ENCODE data around the gene ZNF652. TPM values are rescaled to one million over a fixed set of nuclear protein-coding genes. Genes with fewer than 3 reads are reported as not detected.

Gene ZNF652
- total and polyA plus RNA-seq, 2 experiments from 2014 or later, result 36.2 to 54.5 TPM

- no peak for TF ChIP-seq NANOG (IDR thresholded peaks at IDR 0.05; ENCODE audit: borderline replicate concordance)
Observed at GRCh38 chr17:49353607-49354006, 8.4 kb downstream of the ZNF652 start (continued).

- no peak for TF ChIP-seq CREB1 (CRISPR knock-in tag; IDR thresholded peaks at IDR 0.05; ENCODE audit: low read depth)
- TF ChIP-seq, protein P1, sequence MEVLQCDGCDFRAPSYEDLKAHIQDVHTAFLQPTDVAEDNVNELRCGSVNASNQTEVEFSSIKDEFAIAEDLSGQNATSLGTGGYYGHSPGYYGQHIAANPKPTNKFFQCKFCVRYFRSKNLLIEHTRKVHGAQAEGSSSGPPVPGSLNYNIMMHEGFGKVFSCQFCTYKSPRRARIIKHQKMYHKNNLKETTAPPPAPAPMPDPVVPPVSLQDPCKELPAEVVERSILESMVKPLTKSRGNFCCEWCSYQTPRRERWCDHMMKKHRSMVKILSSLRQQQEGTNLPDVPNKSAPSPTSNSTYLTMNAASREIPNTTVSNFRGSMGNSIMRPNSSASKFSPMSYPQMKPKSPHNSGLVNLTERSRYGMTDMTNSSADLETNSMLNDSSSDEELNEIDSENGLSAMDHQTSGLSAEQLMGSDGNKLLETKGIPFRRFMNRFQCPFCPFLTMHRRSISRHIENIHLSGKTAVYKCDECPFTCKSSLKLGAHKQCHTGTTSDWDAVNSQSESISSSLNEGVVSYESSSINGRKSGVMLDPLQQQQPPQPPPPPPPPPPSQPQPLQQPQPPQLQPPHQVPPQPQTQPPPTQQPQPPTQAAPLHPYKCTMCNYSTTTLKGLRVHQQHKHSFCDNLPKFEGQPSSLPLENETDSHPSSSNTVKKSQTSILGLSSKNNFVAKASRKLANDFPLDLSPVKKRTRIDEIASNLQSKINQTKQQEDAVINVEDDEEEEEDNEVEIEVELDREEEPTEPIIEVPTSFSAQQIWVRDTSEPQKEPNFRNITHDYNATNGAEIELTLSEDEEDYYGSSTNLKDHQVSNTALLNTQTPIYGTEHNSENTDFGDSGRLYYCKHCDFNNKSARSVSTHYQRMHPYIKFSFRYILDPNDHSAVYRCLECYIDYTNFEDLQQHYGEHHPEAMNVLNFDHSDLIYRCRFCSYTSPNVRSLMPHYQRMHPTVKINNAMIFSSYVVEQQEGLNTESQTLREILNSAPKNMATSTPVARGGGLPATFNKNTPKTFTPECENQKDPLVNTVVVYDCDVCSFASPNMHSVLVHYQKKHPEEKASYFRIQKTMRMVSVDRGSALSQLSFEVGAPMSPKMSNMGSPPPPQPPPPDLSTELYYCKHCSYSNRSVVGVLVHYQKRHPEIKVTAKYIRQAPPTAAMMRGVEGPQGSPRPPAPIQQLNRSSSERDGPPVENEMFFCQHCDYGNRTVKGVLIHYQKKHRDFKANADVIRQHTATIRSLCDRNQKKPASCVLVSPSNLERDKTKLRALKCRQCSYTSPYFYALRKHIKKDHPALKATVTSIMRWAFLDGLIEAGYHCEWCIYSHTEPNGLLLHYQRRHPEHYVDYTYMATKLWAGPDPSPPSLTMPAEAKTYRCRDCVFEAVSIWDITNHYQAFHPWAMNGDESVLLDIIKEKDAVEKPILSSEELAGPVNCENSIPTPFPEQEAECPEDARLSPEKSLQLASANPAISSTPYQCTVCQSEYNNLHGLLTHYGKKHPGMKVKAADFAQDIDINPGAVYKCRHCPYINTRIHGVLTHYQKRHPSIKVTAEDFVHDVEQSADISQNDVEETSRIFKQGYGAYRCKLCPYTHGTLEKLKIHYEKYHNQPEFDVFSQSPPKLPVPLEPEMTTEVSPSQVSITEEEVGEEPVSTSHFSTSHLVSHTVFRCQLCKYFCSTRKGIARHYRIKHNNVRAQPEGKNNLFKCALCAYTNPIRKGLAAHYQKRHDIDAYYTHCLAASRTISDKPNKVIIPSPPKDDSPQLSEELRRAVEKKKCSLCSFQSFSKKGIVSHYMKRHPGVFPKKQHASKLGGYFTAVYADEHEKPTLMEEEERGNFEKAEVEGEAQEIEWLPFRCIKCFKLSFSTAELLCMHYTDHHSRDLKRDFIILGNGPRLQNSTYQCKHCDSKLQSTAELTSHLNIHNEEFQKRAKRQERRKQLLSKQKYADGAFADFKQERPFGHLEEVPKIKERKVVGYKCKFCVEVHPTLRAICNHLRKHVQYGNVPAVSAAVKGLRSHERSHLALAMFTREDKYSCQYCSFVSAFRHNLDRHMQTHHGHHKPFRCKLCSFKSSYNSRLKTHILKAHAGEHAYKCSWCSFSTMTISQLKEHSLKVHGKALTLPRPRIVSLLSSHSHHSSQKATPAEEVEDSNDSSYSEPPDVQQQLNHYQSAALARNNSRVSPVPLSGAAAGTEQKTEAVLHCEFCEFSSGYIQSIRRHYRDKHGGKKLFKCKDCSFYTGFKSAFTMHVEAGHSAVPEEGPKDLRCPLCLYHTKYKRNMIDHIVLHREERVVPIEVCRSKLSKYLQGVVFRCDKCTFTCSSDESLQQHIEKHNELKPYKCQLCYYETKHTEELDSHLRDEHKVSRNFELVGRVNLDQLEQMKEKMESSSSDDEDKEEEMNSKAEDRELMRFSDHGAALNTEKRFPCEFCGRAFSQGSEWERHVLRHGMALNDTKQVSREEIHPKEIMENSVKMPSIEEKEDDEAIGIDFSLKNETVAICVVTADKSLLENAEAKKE (CRISPR knock-in tag; IDR thresholded peaks at IDR 0.05), result no peak
- TF ChIP-seq ZNF331 (CRISPR knock-in tag; IDR thresholded peaks at IDR 0.05; ENCODE audit: low read depth), result no peak
- no peak for TF ChIP-seq EZH2phosphoT487 (IDR thresholded peaks at IDR 0.05; ENCODE audit: unreplicated experiment)
- TF ChIP-seq, protein P2, sequence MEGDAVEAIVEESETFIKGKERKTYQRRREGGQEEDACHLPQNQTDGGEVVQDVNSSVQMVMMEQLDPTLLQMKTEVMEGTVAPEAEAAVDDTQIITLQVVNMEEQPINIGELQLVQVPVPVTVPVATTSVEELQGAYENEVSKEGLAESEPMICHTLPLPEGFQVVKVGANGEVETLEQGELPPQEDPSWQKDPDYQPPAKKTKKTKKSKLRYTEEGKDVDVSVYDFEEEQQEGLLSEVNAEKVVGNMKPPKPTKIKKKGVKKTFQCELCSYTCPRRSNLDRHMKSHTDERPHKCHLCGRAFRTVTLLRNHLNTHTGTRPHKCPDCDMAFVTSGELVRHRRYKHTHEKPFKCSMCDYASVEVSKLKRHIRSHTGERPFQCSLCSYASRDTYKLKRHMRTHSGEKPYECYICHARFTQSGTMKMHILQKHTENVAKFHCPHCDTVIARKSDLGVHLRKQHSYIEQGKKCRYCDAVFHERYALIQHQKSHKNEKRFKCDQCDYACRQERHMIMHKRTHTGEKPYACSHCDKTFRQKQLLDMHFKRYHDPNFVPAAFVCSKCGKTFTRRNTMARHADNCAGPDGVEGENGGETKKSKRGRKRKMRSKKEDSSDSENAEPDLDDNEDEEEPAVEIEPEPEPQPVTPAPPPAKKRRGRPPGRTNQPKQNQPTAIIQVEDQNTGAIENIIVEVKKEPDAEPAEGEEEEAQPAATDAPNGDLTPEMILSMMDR (conservative IDR thresholded peaks at IDR 0.05; ENCODE audit: low read depth in 2 of 2), result no peak
- TF ChIP-seq EZH2 (IDR thresholded peaks at IDR 0.05; ENCODE audit: low read depth, unreplicated experiment), result no peak
- TF ChIP-seq REST (IDR thresholded peaks at IDR 0.05; ENCODE audit: unreplicated experiment), result no peak
- TF ChIP-seq ETS1 (IDR thresholded peaks at IDR 0.05), result no peak
- TF ChIP-seq JUNB (IDR thresholded peaks at IDR 0.05; ENCODE audit: unreplicated experiment), result no peak
- no peak for TF ChIP-seq ZNF114 (CRISPR knock-in tag; IDR thresholded peaks at IDR 0.05)
- no peak for TF ChIP-seq STAT1 (IDR thresholded peaks at IDR 0.05; ENCODE audit: unreplicated experiment)
- TF ChIP-seq POLR2AphosphoS5 (IDR thresholded peaks at IDR 0.05; ENCODE audit: low read depth), result no peak
- TF ChIP-seq NANOG (IDR thresholded peaks at IDR 0.05; ENCODE audit: borderline replicate concordance), result no peak
- no peaks in the 10 kb centered on the region for H3K27me3 ChIP-seq (ENCODE audit: insufficient read depth)
- H3F3A ChIP-seq (replicated peaks; ENCODE audit: low read depth), result no peaks in the 10 kb centered on the region
- peaks cover 92% of the 10 kb centered on the region for H3K79me2 ChIP-seq (replicated peaks; ENCODE audit: insufficient read depth)
- no peak overlapping the region for H2AFZ ChIP-seq
- H3K4me1 ChIP-seq (ENCODE audit: insufficient read depth), result no peaks in the 10 kb centered on the region; the same call in 1 of the 2 replicates
- H4K20me1 ChIP-seq (replicated peaks; ENCODE audit: insufficient read depth), result peaks cover 28% of the 10 kb centered on the region
- H3K4me3 Mint-ChIP-seq, result no peak overlapping the region
- H3K27me3 Mint-ChIP-seq (ENCODE audit: insufficient read depth, low read depth, poor library complexity), result no peaks in the 10 kb centered on the region
- peaks cover 7% of the 10 kb centered on the region; the same call in 1 of the 3 replicates for H3K36me3 Mint-ChIP-seq (ENCODE audit: low read depth)
- no peaks in the 10 kb centered on the region for H3K9me2 ChIP-seq (ENCODE audit: insufficient read depth)
- H3K4me2 ChIP-seq, result no peak overlapping the region
- ATAC-seq (no peak), DNase-seq (ENCODE audit: low spot score) (no peak)
- H3K27ac Mint-ChIP-seq, result no peak overlapping the region
- no peak overlapping the region for H3K27ac ChIP-seq (ENCODE audit: low read depth)
- H3K4me1 Mint-ChIP-seq, result no peaks in the 10 kb centered on the region
- no peaks in the 10 kb centered on the region; the same call in 2 of the 3 replicates for H3K9me3 Mint-ChIP-seq
- H3K4me3 ChIP-seq, result no peak overlapping the region
- no peaks in the 10 kb centered on the region for H3K36me3 ChIP-seq (ENCODE audit: insufficient read depth)
Observed at GRCh38 chr17:49352587-49353154, 9.4 kb downstream of the ZNF652 start.

All from GM23338 (cell line).